B cell (primary cell): ENCODE results near the gene ATP8A2.

Experiments used
- CTCF ChIP-seq: fragments of 200-600 bp; IDR thresholded peaks from one replicate; pipeline ENCODE4 v1.8.0; 2022; ENCODE audit warnings: antibody characterized with exemption, mild to moderate bottlenecking
- EZH2 ChIP-seq: IDR thresholded peaks from 2 replicates; pipeline ENCODE4 v1.6.1; 2012; ENCODE audit warnings: borderline replicate concordance, low read depth, mild to moderate bottlenecking, moderate library complexity, low read length; ENCODE audit not compliant: insufficient read depth, poor library complexity, severe bottlenecking

GRCh38 chr13:25978961-25979360, 607.2 kb downstream of the ATP8A2 start:
- TF ChIP-seq CTCF (no peak), EZH2 (no peak)
